CD4-positive, alpha-beta T cell treated with Interleukin-17A for 4 hours (primary cell): ENCODE results near the gene NXF2.
"Not testable (repeated sequence)": the region's sequence is repeated elsewhere in the genome, so short reads cannot be mapped to it uniquely, and the experiment has no call there.

ENCODE experiments used
- DNase-seq: peaks from one replicate; pipeline ENCODE4 v3.0.0-alpha.2; 2020; ENCODE audit warnings: mixed read lengths

The NXF2 gene

GRCh38 chrX:102246893-102247292 lies at the start of gene NXF2:
NXF2 (plus strand) TSS chrX:102247167; CDS start chrX:102307079, 59,912 bp downstream.
- DNase-seq, result not testable (repeated sequence)

DNA sequence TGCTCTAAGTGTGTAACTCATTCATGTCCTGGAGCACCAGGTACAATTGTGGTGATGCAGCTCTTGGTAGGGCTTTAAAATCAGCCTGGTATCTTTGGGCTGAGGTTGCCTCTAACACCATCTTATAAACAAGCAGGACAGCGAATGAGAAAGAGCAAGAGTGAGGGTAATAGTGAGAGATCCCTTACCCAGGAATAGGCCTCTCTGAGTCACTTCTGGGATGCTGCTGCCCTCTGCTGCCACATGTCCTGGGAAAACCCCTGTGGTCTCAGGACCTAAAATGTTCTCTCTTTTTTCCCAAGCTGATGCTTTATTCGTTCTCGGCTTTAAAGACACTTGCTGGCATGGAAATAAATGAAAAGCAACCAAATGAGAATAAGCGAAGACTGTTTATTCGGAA lies 39.0 kb upstream of the NXF2 start:
- DNase-seq, result not testable (repeated sequence)

DNA sequence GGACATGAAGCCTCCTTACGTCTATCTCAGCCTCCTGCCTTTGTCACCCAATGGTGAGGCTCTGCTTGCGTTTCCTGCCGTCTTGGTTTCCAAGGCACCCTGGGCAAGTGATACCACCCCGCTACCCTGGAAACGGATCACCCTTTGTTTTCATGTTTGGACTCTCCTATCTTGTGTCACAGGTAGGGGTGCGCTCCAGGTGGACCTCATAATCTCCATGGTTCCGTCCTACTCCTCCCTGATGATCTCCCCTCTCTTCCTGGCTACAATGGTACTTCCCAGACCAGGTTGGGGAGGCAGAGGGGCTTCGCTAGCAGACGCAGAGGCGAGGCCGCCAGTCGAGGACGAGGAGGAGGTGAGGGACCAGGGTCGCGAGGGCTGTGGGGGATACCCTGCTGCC lies 32.0 kb upstream of the NXF2 start, which contains the start of gene TCP11X1:
TSS of gene TCP11X1 (plus strand) at position 316 of the 400 bp plus-strand sequence.
- not testable (repeated sequence) for DNase-seq

DNA sequence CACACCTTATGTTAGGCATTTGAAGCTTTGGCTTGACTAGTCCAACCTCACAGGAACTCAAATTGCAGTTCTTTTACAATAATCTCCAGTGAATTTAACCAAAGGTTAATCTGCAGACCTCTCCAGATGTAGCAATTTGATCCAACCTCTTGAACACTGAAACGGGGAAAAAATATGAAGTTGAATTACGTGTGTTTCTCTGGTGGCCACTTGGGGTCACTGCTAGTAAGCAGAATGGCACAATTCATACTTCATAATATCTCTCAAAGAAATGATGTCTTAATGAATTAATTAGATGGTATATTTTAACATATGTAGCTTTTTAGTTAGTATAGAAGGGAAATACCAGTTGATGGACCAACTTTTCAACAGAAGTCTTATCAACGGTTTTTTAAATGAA lies 30.5 kb upstream of the NXF2 start:
- DNase-seq, result not testable (repeated sequence)

GRCh38 chrX:102235678-102236077 lies 11.3 kb upstream of the NXF2 start:
- not testable (repeated sequence) for DNase-seq

DNA sequence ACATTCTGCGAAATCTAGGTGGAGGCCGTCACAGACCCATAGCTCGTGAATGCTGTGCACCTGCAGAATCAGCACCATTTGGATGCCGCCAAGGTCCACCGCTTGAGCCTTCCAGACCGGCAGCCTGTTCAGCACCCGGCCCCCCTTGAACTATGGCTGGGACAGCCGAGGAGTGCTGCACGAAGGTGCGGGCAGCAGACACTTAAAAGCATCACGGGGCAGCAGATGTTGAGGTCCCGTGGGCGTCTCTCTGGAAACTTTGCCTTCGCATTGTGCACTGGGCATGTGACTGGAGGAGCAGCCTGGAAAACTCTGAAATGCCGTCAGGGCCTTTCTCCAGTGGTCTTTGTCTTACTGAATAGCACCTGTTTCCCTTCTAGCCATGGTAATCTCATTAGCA lies 6.7 kb upstream of the NXF2 start:
- not testable (repeated sequence) for DNase-seq

DNA sequence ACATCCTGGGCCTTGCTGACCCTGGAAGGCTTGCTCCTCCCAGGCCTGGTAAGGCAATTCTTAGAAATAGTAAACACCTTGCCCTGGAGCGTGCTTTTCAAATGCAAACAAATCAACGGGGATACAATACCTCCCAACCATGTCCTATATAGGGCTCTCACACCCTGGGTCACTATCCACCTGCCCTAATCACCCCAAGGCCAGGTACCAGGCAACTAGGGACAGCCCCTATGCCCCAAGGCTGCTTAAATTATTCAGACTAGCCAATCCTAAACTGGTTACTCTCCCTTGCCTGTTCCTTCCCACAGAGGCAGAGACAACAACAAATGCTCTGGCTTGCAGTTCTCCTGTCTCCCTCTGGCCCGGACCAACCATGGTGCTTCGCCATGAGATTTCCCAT lies 25.3 kb downstream of the NXF2 start:
- not testable (repeated sequence) for DNase-seq

- no peak for DNase-seq
Measured at GRCh38 chrX:102338162-102338561, 91.2 kb downstream of the NXF2 start.

GRCh38 chrX:102339312-102340298 lies 92.6 kb downstream of the NXF2 start:
- no peak for DNase-seq

GRCh38 chrX:102341867-102342266 lies 94.9 kb downstream of the NXF2 start:
- DNase-seq, result no peak

DNA sequence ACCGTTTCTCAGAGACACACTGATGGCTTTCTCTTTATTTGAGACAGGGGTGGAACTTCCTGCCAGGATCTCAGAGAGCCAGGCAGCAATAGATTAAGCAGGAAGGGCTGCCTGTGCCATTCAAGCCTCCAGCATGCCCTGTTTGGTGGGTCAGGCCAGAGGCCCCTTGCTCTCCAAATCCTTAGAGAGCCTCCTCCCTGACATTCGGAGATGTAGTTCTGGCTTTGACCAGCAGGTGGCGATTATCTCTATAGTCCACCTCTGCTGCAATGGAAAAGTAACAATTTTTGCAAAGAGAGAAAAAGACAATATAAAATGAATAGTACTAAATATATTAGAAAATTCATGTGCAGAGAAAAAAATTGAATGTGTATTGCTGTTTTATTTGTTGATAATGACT lies 98.9 kb downstream of the NXF2 start:
- DNase-seq, result peak; percentile 78
